BE2C (cell line): ENCODE data around the gene MLIP. TPM values are rescaled to one million over a fixed set of nuclear protein-coding genes. Genes with fewer than 3 reads are reported as not detected.

Source experiments
- DNase-seq: peaks from one replicate; pipeline ENCODE4 v3.0.0-alpha.2; 2020
- H3K27me3 ChIP-seq: fragments of 250-450 bp; sonication (Bioruptor Pico); 2 replicates; pipeline ENCODE4 v1.5.1; 2020; ENCODE audit warnings: mild to moderate bottlenecking
- H3K36me3 ChIP-seq: fragments of 250-450 bp; sonication (Bioruptor Pico); 2 replicates; pipeline ENCODE4 v1.5.1; 2020; ENCODE audit warnings: mild to moderate bottlenecking
- H3K4me1 ChIP-seq: fragments of 250-450 bp; sonication (Bioruptor Pico); 2 replicates; pipeline ENCODE4 v1.5.1; 2020
- H3K4me3 ChIP-seq: 2 replicates; pipeline ENCODE4 v1.5.1; 2011; ENCODE audit warnings: low read depth, low read length
- H3K9me3 ChIP-seq: fragments of 250-450 bp; sonication (Bioruptor Pico); 2 replicates; pipeline ENCODE4 v1.5.1; 2020
- CTCF ChIP-seq: IDR thresholded peaks from 2 replicates; pipeline ENCODE4 v1.5.1; 2012; ENCODE audit warnings: mild to moderate bottlenecking, low read depth, low read length
- polyA plus RNA-seq: library from polyadenylated mRNA; unstranded; fragments of >200 nt; gene quantifications from one replicate; pipeline ENCODE4 v1.2.1, GENCODE V29; 2012; ENCODE audit warnings: low read depth, missing spikeins; ENCODE audit not compliant: insufficient read length, insufficient read depth

The MLIP gene, protein sequence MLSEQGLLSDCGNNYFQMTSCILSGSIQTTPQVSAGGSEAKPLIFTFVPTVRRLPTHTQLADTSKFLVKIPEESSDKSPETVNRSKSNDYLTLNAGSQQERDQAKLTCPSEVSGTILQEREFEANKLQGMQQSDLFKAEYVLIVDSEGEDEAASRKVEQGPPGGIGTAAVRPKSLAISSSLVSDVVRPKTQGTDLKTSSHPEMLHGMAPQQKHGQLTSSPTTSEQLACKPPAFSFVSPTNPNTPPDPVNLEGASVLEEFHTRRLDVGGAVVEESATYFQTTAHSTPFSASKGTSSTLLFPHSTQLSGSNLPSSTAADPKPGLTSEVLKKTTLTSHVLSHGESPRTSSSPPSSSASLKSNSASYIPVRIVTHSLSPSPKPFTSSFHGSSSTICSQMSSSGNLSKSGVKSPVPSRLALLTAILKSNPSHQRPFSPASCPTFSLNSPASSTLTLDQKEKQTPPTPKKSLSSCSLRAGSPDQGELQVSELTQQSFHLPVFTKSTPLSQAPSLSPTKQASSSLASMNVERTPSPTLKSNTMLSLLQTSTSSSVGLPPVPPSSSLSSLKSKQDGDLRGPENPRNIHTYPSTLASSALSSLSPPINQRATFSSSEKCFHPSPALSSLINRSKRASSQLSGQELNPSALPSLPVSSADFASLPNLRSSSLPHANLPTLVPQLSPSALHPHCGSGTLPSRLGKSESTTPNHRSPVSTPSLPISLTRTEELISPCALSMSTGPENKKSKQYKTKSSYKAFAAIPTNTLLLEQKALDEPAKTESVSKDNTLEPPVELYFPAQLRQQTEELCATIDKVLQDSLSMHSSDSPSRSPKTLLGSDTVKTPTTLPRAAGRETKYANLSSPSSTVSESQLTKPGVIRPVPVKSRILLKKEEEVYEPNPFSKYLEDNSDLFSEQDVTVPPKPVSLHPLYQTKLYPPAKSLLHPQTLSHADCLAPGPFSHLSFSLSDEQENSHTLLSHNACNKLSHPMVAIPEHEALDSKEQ
- polyA plus RNA-seq: not detected

DNA sequence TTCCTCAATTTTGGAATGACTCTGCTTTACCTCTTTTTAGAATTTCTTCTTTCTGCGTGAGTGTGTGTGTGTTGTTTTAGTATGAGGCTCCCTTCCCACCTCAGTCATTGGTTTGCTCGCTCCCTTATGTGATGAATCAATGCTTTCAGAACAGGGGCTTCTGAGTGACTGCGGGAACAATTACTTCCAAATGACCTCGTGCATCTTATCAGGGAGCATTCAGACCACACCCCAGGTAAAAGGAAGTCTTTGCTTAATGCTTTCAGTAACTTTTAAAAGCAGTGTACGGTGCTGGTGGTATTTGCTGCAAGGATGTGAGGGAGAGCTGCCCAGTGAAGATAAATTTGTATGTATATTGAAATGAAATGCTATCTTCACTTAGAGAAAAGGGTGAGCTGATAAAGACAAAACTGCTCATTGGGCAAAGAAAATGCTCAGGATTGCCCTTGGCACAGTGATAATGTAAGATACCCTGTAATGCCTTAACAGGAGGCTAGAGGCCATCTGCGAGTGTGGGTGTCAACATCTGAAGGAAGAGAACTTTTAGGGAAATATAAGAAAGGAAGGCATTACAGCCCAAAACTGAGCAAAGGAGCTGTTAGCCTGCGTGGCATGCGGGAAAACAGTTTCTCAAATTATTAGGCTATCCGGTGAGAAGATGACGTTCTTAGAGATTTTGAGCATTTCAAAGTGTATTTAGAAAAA is at the start of gene MLIP:
TSS of gene MLIP (plus strand) at position 103 of the 705 bp plus-strand sequence. CDS start at position 140, 37 bp downstream.
- Histone ChIP-seq H3K9me3 (no peaks in the 10 kb centered on the region), H3K4me1 (no peaks in the 10 kb centered on the region), H3K27me3 (no peaks in the 10 kb centered on the region), H3K4me3 (no peak within 1 kb of the TSS), H3K36me3 (no peaks in the 10 kb centered on the region)
- DNase-seq: no peak
- no peak for TF ChIP-seq CTCF

- no peak for DNase-seq
- Histone ChIP-seq H3K4me3 (no peak overlapping the region), H3K36me3 (no peaks in the 10 kb centered on the region), H3K9me3 (no peaks in the 10 kb centered on the region), H3K4me1 (no peaks in the 10 kb centered on the region), H3K27me3 (no peaks in the 10 kb centered on the region)
- no peak for TF ChIP-seq CTCF
These were observed 48.1 kb upstream of the MLIP start for GRCh38 chr6:54063228-54063539.

GRCh38 chr6:54068694-54069093 is 42.5 kb upstream of the MLIP start:
- Histone ChIP-seq H3K4me1 (no peaks in the 10 kb centered on the region), H3K4me3 (no peak overlapping the region), H3K27me3 (no peaks in the 10 kb centered on the region), H3K36me3 (no peaks in the 10 kb centered on the region), H3K9me3 (no peaks in the 10 kb centered on the region)
- TF ChIP-seq CTCF: no peak
- DNase-seq: no peak

DNA sequence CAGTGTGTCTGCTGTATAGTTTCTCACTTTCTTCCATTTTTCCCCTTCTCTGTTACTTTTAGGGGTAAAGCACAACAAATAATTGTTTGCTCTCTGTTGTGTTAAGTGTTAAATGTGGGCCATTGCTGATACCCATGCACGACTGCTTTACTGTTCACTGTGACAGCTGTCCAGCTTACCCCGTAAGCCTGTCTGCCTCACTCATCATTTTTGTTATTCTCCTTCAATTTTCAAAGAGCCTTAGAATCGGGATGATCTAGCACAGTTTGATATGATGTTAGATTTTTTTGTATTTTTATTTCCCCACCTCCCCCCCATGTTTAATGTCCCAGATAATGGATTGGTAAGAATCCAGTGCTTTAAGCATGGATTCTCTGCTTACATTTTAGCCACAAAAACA is 41.2 kb upstream of the MLIP start:
- no peaks in the 10 kb centered on the region for H3K27me3 ChIP-seq
- no peaks in the 10 kb centered on the region for H3K9me3 ChIP-seq
- DNase-seq: no peak
- TF ChIP-seq CTCF: no peak
- H3K36me3 ChIP-seq: no peaks in the 10 kb centered on the region
- no peaks in the 10 kb centered on the region for H3K4me1 ChIP-seq
- no peak overlapping the region for H3K4me3 ChIP-seq

GRCh38 chr6:54071821-54072340 is 39.4 kb upstream of the MLIP start:
- Histone ChIP-seq H3K36me3 (no peaks in the 10 kb centered on the region), H3K4me3 (no peak overlapping the region), H3K4me1 (no peaks in the 10 kb centered on the region), H3K9me3 (no peaks in the 10 kb centered on the region), H3K27me3 (no peaks in the 10 kb centered on the region)
- no peak for DNase-seq
- TF ChIP-seq CTCF: no peak
